Adrenal gland (tissue), 12 donors: ENCODE measurements around the gene ANKRD6. TPM values are rescaled to one million over a fixed set of nuclear protein-coding genes. Genes with fewer than 3 reads are reported as not detected.

ENCODE experiments used
- DNase-seq, 7 donors: peaks; one replicate each; pipeline ENCODE4 v3.0.0-alpha.2; 2019 to 2020
- H3K27ac ChIP-seq, 5 donors: fragments of 200-600 bp; sonication (generic) in 4 of 5; 1 replicate in 3 of 5; 2 replicates in 2 of 5; pipeline versions ENCODE4 v1.5.1 to v1.8.0; 2016 to 2020; ENCODE audit warnings: mild to moderate bottlenecking in 1 of 5
- H3K27me3 ChIP-seq: fragments of 200-600 bp; 2 replicates; pipeline ENCODE4 v1.8.0; 2021
- H3K36me3 ChIP-seq, 2 donors: fragments of 200-600 bp; replicated peaks in 1 of 2; 1 replicate in 1 of 2; 2 replicates in 1 of 2; pipeline versions ENCODE4 v1.5.1 to v1.8.0; 2018 to 2022
- H3K4me1 ChIP-seq, 2 donors: fragments of 200-600 bp; replicated peaks in 1 of 2; 1 replicate in 1 of 2; 2 replicates in 1 of 2; pipeline versions ENCODE4 v1.5.1 to v1.8.0; 2018 to 2021
- H3K4me3 ChIP-seq, 4 donors: fragments of 200-600 bp; sonication (generic) in 3 of 4; one replicate each; pipeline ENCODE4 v1.5.1; 2016 to 2018
- H3K9me3 ChIP-seq, 3 donors: fragments of 200-600 bp; sonication (generic) in 1 of 3; replicated peaks in 1 of 3; 1 replicate in 2 of 3; 2 replicates in 1 of 3; pipeline versions ENCODE4 v1.5.1 to v1.8.0; 2016 to 2021
- POLR2A ChIP-seq, 2 donors: fragments of 450-650 bp; IDR thresholded peaks; one replicate each; pipeline ENCODE4 v1.6.1; 2017; ENCODE audit warnings: antibody characterized with exemption in 2 of 2, mild to moderate bottlenecking in 2 of 2, moderate library complexity in 1 of 2
- WGBS, 4 donors: extraction: QIAGEN DNeasy Blood & Tissue Kit in 2 of 4; methylation state at CpG; one replicate each; pipeline versions ENCODE4 v1.1.5 to v1.1.7; 2013 to 2017; 5-methylcytosine and 5-hydroxymethylcytosine counted together
- intact Hi-C, 2 donors: fragments of 100-400 bp; cut with DNase I; formaldehyde crosslinking; loops; one replicate each; pipeline versions ENCODE4 v1.14.1 to v1.15.0; 2022 to 2023
- polyA plus RNA-seq, 3 donors: library from polyadenylated mRNA; stranded (reverse); fragments of 200-250 nt in 2 of 3; fragments of 350-450 nt in 1 of 3; fragmentation: Illumina TruSeq in 1 of 3; extraction: RNeasy Lipid Tissue Mini Kit (QIAGEN cat#74804) in 1 of 3; gene quantifications; one replicate each; pipeline ENCODE4 v1.2.3, GENCODE V29; 2013 to 2014
- total RNA-seq, 9 donors: library from RNA; depleted of rRNA in 4 of 9; stranded (reverse); fragments of >200 nt in 4 of 9; fragments of 120-200 nt in 1 of 9; fragmentation: NEBNext Ultra II Directional in 1 of 9; extraction: Animal tissue kit (Norgen Biotek cat#: 25700) in 1 of 9; gene quantifications; one replicate each; pipeline versions ENCODE4 v1.1.0 to v1.2.4, GENCODE V29; 2013 to 2023
- TF ChIP-seq, protein P1 (sequence below), 6 experiments: fragments of 450-650 bp in 4 of 6; fragments of 200-600 bp in 2 of 6; sonication (generic) in 1 of 6; IDR thresholded peaks; 1 replicate in 5 of 6; 2 replicates in 1 of 6; pipeline versions ENCODE4 v1.5.1 to v1.8.0; 2016 to 2021; ENCODE audit warnings: antibody characterized with exemption in 6 of 6, mild to moderate bottlenecking in 2 of 6, moderate library complexity in 1 of 6
- donor health status: healthy with polysubstance abuse.
- donor health status: Bipolar disorder and iron deficiency.
- donor health status: DM: yes; HTN: yes; CAD: no.
- donor health status: DM: no; HTN: no; CAD: no.
- donor health status: DM: no; HTN: no; CAD: no.
- donor health status: DM: yes; HTN: yes; CAD: no.

Gene ANKRD6
- total and polyA plus RNA-seq, 12 donors: 2.8 to 16.6 (median 7.7) TPM

DNA sequence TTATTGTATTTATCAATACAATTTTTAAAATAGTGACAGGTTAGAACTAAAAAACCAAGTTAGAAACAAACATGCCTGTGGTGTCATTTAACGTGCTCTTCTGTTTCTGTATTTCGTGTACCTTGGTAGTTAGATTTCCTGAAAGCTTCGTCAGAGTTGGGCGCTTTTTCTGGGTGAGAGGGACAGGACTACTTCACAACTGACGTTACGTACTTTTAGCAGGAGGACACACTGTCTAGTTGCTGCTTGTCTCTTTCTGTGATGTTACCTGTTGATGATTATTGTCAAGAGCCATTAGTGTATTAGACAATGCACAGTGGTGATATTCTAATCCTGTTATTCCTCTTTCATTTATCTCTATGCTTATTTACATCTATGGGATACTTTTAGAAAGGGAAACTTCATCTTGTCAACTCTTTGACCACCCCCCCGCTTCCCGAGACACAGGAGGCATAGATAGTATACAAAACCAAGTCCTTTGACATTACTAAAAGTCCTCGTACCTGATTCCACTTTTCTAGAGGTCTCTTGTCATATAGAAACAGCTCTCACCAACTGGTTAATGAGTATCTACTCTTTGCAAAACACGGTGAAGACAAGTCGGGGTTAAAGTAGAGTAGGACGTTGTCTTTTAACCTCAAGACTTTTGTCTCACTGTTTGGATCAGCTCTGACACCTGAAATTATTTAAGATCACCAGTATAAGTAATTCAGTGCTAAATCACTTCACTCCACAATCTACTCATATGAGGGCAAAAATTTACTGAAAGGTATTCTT is 109.3 kb downstream of the ANKRD6 start:
- WGBS, 4 donors: 88 to 91% (median 89%) methylated on average over 12 of the region's 12 CpGs
- Histone ChIP-seq H3K27me3 (no peaks in the 10 kb centered on the region), H3K27ac (no peak overlapping the region), H3K4me3 (no peak overlapping the region), H3K4me1 (no peaks in the 10 kb centered on the region), H3K9me3 (no peaks in the 10 kb centered on the region), H3K36me3 (no peaks in the 10 kb centered on the region)
- no peak for DNase-seq
- TF ChIP-seq, protein P1, sequence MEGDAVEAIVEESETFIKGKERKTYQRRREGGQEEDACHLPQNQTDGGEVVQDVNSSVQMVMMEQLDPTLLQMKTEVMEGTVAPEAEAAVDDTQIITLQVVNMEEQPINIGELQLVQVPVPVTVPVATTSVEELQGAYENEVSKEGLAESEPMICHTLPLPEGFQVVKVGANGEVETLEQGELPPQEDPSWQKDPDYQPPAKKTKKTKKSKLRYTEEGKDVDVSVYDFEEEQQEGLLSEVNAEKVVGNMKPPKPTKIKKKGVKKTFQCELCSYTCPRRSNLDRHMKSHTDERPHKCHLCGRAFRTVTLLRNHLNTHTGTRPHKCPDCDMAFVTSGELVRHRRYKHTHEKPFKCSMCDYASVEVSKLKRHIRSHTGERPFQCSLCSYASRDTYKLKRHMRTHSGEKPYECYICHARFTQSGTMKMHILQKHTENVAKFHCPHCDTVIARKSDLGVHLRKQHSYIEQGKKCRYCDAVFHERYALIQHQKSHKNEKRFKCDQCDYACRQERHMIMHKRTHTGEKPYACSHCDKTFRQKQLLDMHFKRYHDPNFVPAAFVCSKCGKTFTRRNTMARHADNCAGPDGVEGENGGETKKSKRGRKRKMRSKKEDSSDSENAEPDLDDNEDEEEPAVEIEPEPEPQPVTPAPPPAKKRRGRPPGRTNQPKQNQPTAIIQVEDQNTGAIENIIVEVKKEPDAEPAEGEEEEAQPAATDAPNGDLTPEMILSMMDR (IDR thresholded peaks at IDR 0.05): no peak
- no peak for TF ChIP-seq POLR2A (IDR thresholded peaks at IDR 0.05)
- intact Hi-C loops: no loop called here

DNA sequence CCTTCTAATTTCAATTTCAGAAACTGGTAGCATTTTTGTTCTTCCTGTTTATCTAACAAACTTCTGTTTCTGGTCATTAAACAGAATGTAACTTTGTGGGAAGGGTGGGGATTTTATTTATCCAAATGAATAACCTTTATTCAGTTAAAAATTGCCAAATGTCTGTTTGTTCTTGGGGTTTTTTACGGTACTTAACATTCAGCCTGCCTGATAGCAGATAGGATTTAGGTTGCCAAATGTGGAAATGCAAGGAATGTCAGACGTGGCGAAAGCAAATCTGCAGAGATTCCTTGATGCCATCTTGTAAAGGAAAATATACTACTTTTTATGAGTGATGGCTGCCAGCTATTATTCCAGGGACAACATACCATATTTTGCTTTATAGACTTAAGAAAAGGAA is 109.9 kb downstream of the ANKRD6 start:
- no peaks in the 10 kb centered on the region for H3K27me3 ChIP-seq
- no peak overlapping the region for H3K4me3 ChIP-seq
- no peaks in the 10 kb centered on the region for H3K36me3 ChIP-seq
- WGBS, 4 donors: 75 to 86% (median 81%) methylated on average over 3 of the region's 3 CpGs
- H3K27ac ChIP-seq: no peak overlapping the region
- DNase-seq: no peak
- no peaks in the 10 kb centered on the region for H3K9me3 ChIP-seq
- no peaks in the 10 kb centered on the region for H3K4me1 ChIP-seq
- no peak for TF ChIP-seq POLR2A (IDR thresholded peaks at IDR 0.05)
- TF ChIP-seq, protein P1 (IDR thresholded peaks at IDR 0.05): no peak
- intact Hi-C loops: no loop called here

DNA sequence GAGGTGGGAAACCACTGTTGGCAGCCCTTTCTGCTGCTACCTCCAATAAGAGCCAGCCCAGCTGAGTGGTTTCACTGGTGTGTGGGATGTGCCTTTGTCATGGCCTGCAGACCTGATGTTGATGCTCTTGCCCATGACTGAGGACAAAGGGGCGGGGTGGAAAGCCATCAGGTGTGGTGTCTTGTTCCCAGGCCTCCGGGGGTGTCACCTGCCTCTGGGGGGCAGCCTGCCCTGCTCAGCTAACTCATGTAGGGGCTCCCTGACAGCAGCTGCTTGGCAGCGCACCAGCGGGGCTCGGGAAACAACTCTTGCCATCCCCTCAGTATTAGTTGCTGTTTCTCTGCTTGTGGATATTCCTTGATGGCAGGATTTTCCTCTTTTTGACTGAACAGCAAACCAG is 114.3 kb downstream of the ANKRD6 start:
- H3K9me3 ChIP-seq: no peaks in the 10 kb centered on the region
- no peaks in the 10 kb centered on the region for H3K4me1 ChIP-seq
- WGBS, 4 donors: 81 to 100% (median 90%) methylated on average over 2 to 5 of the region's 5 CpGs
- no peak for DNase-seq
- H3K36me3 ChIP-seq: no peaks in the 10 kb centered on the region
- no peaks in the 10 kb centered on the region for H3K27me3 ChIP-seq
- TF ChIP-seq, protein P1 (IDR thresholded peaks at IDR 0.05): no peak
- TF ChIP-seq POLR2A (IDR thresholded peaks at IDR 0.05): no peak
- H3K4me3 ChIP-seq: no peak overlapping the region
- intact Hi-C loops: no loop called here
- H3K27ac ChIP-seq: no peak overlapping the region

DNA sequence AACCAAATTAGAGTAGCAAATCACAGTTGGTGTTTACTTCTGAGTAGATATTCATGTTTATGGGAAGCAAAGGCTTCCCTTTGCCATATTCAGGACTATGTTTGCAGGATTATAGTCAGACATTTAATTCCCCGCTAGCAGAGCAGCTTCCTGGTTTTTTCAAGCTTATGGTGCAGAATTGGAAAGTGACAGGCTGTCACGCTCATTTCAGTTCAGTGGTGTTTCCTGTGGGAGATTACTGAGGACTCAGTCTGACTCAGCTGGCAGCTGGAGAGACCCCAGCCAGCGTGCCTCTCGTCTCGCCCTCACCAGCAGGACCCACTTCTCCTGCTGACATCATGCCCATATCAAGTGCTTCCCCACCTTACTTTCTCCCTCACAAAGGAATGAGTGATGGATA is 120.5 kb downstream of the ANKRD6 start:
- no peaks in the 10 kb centered on the region for H3K36me3 ChIP-seq
- no peaks in the 10 kb centered on the region for H3K9me3 ChIP-seq
- no peak overlapping the region for H3K4me3 ChIP-seq
- no peak overlapping the region for H3K27ac ChIP-seq
- intact Hi-C loops: no loop called here
- 86 to 100% (median 88%) methylated on average over 5 of the region's 5 CpGs for WGBS, 4 donors
- DNase-seq: no peak
- no peaks in the 10 kb centered on the region for H3K27me3 ChIP-seq
- TF ChIP-seq, protein P1 (IDR thresholded peaks at IDR 0.05): no peak
- TF ChIP-seq POLR2A (IDR thresholded peaks at IDR 0.05): no peak
- no peaks in the 10 kb centered on the region for H3K4me1 ChIP-seq
